Activated CD4-positive, alpha-beta T cell treated with anti-CD3 and anti-CD28 coated beads for 24 hours (primary cell): ENCODE data around the gene MFSD11.
"Not testable (repeated sequence)": the region's sequence is repeated elsewhere in the genome, so short reads cannot be mapped to it uniquely, and the experiment has no call there.

ENCODE experiments used
- DNase-seq, 2 donors: peaks; one replicate each; pipeline ENCODE4 v3.0.0-alpha.2; 2020; ENCODE audit warnings: low read depth in 2 of 2

Gene MFSD11

DNA sequence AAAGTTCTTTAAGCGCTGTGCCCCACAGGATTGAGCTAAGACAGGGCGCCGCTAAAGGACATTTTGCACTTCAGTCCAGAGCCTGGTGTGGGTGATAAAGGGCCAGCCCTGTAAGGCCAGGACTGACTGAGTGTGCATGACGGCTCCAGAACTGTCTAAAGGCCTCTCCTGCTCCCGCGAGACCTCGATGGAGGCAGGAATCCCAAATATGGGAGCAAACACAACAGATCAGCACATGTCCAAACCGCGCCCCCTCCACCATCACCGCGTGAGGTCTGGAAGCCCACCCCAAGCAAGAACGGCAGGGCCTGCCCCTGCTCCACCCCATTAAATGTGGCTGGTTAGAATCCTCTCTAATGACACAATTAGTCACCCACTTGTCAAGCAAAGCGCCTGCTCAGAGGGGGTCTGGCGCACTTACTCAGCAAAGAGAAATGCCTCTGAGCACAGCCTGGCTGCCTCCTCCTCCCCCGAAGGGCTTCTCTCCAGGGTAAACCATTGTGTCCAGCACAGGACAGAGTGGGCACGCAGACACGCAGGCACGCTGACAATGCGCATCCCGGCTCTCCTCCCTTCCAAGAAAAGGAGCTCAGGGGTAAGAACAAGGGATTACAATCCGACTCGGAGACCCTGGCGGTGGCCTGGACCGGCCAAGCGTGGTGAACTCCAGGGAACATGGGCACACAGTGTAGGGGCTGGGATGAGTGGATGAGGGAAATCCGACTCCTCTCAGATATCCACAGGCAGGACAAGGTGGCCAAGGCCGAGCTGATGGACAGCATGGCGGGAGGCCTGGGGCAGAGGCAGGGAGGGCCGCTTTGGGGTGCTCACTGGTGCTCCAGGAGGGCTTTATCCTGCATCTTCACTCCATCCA lies 28.6 kb upstream of the MFSD11 start:
- no peak for DNase-seq

DNA sequence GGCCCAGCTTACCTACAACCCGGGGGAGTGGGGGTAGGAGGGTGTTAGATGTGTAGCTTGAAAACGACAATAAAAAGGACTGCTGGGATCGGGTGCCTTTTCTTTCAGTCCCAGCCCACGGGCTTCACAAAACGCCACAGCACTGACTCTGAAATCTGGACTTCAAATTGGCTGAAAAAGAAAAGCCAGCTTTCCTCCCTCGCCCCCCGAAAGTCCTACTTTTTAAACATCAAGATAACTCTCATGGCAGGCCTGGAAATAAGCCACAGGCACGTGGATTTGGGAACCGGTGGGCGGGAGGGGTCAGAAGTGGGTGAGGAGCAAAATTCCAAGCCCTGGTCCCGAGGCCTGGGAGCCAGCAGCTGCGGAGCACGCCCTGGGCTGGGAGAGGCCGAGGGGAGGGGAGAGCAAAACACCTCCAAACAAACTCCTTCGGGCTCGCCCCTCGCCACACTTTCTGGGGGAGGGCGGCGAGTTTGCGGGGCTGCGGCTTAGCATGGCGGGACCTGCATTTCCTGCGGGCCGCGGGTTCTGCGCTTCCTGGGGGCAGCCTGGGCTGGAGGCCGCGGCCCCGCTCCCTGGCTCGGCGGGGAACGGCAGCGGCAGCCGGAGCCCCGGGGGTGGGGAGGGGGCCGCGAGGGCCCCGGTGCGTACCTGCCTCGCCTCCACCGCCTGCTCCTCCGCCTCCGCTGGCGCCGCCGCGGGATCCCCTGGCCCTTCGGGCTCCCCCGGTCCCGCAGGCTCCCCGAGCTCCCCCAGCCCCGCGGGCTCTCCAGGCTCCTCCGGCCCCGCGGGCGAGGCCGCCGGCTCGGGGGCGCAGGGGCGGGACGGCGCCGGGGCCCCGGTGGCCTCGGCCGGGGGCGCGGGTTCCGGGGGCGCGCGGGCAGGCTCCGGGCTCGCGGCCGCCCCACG lies 27.7 kb upstream of the MFSD11 start:
- not testable (repeated sequence) for DNase-seq

DNA sequence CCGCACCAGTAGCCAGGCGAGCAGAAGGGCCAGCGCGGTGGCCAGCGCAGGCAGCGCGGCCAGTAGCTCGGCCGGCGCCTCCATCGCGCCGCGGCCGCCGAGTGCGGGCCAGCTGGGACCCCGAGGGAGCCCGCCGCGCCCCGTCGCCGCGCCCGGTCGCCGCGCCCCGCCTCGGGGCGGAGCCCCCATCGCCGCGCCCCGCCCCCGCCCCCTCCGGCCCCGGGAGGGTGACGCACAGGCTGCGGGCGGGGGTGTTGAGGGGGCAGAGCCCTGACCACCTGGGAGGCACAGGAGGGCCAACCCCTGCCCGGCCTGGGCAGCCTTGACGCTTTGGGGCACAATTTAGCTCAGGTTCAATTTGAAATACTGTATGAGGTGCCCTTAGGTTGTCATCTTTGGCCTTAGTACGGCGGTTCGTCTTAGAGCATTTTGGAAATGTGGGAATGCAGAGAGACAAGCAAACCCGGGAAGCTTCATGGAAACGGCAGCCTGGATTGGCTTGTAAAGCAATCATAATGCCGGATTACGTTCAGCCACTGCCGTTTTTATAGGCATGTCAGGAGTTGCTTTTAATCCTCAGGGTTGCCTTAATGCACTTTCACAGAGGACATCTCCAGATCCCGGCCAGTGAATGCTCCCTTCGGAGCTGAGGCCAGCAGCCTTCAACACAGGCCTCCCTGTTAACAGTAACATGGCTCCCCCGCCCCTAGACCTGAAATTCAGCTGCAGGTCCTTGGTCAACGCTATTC lies 26.9 kb upstream of the MFSD11 start, which contains the start of gene MXRA7:
MXRA7 (minus strand) TSS at position 103 of the 749 bp plus-strand sequence; CDS start at position 84, 19 bp downstream.
- DNase-seq: no peak

DNA sequence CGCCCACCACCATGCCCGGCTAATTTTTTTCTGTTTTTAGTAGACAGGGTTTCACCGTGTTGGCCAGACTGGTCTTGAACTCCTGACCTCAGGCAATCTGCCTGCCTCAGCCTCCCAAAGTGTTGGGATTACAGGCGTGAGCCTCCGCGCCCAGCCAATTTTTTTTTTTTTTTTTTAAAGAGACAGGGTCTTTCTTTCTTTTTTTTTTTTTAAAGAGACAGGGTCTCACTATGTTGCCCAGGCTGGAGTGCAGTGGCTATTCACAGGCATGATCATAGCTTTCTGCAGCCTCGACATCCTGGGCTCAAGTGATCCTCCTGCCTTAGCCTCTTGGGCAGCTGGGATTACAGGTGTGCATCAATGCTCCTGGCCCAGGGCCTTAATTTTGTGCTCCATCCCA lies 25.6 kb upstream of the MFSD11 start:
- not testable (repeated sequence) for DNase-seq

DNA sequence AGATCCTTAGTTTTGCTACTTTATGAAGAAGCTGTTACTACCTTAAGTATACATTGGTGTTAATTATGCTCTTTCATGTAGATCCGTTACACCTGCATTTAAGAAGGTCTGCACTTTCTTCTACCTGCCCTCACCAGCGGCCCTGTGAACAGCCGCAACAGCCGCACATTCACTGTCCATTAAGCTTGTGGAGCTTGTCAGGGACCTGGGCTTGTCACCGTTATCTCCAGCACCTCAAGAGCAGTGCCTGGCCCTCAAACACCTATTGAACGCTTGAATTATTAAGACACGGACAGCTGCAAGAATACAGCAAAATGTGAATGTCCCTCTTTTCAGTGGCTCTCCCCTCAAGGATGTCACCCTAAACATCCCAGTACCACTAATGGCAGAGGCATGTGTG lies 24.2 kb upstream of the MFSD11 start:
- no peak for DNase-seq

DNA sequence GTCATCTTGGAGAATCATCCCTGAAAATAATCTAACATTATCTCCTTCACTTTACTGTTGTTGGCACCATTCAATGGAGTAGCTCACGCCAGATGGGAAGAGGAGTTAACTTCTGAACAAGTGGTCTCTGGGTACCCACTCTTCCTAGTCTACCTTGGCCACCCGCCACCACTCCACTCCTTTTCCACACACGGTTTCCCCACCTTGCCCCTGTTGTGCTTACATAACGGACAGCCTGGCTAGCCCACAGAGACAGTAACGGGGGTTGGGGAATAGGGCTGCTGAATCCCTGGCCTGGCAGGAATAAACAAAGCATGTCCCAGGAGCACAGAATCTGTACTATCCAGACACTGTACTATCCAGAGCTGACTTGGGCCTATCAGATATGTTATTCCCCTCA lies 23.6 kb upstream of the MFSD11 start:
- no peak for DNase-seq

DNA sequence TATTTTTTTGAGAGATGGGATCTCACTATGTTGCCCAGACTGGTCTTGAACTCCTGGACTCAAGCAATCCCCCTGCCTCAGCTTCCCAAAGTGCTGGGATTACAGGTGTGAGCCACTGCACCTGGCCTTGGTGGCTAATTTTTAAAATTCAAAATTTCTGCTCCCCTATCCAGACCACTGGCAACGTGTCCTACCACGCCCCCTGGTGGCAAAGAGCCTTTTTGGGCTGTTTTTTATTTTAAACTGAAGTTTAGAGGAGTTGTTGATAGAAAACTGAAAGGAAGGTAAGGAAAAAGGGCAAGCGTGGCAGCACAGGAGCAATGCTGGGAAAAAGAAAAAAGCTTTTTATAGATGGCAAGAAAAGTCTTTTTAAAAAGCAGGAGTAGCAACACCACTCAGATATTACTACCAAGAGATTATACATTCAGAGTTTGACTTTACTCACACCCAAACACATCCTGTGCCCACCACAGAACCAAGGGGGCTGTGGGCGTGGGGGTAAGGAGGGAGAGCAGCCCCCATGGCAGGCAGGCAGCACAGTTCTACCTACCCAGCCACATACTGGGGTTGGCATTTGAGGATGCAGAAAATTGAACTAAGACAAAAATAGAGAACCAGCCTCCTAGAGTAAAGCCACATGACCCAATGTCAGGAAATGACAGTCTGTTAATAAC lies 23.0 kb upstream of the MFSD11 start:
- peak; percentile 72 to 77 for DNase-seq

DNA sequence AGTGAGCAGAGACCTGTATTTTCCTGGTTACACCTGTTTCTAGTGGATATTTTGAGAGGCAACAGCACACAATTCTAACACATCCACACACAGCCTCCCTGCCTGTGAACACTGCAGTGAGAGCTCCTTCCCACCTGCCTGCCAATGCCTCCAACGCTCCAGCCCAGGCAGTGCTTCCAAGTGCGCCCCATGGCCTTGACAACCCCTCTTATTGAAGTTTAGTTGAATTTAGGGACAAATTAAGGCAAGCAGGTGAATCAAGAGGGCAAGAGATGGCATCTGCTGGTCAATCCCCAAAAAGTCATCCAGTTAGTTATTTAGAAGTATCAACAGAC lies 22.5 kb upstream of the MFSD11 start:
- no peak for DNase-seq

DNA sequence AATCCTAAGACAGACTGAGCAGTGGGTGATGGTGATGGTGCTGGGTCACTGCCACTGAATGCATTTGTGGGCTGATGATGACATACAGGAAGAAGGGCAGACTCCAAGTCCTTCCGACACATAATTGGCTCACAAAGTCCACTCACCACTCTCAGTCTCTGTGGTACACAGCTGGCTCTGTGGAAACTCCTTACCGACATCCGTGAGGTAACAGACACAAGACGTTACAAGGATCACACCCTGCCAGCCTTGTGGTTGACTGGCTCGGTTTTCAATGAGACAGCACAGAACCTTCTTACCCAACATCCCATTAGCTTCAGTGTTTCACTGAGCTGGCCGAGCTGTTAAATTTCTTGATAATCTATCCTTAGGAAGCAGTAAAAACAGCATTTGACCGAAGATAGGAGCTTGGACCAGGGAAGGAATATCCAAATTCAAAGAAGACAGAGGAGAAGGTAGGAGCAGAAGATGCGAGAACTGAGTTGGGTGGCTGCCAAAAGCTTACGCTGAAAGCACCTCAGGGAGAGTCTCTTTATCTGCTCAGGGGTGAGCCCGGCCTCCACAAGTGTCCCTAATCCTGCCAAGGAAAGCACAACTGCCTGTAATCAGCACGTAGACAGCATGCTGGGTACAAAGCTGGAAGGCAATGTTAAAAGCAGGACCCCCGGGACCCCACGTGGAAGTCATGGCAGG lies 21.6 kb upstream of the MFSD11 start:
- no peak for DNase-seq

DNA sequence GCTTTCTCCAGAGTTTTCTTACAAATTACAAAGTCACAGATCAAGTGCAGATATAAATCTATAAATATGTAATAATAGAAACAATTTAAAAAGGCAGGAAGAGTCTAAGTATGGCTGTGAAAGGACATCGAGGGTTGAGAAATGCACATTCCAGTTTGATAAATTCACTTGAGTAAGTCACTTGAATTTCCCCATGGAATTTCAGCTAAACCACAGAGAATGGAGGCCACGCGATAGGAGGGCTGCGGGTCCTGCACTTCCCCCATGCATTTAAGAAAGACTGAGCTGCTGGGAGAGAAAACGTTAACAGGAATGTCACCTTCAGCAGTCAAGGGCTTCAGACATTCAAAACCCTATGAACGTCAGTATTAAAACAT lies 21.1 kb upstream of the MFSD11 start:
- no peak for DNase-seq

DNA sequence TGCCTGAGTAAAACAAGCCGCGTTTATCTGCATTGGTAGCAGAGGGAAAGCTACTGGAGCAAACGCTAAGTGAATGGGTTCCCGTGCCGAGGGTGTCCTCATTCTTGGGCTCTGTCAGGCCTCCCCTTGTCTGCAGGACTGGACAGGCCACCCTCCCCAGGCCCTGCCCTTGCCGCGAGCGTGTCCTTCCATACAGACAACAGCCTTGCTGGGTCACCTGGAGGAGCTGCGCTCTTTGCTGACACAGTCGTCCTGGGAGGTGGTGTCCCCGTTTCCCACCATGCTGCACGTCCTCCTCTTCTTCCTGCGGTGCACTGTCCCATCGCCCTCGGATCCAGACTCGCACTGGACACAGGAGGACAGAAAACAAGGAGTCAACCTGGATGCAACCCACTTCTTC lies 19.4 kb upstream of the MFSD11 start:
- no peak for DNase-seq

DNA sequence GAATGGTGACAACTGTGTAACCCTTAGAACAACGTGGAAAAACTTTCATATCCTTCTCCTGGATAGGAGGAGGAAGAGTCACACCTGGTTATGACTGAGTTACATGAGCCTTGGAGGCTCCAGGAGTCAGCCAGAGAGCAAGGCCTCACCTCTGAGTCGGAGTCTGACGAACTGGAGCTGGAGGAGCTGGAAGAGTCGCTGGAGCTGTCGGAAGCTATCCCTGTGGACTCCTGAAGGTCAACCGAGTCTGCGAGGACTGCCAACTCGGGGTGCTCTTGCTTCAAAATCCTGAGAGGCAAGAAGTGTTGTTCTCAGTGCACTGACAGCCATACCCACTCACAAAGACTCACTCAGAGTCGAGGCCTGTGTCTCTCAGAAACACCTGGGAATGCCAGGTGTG lies 17.7 kb upstream of the MFSD11 start:
- DNase-seq: no peak

DNA sequence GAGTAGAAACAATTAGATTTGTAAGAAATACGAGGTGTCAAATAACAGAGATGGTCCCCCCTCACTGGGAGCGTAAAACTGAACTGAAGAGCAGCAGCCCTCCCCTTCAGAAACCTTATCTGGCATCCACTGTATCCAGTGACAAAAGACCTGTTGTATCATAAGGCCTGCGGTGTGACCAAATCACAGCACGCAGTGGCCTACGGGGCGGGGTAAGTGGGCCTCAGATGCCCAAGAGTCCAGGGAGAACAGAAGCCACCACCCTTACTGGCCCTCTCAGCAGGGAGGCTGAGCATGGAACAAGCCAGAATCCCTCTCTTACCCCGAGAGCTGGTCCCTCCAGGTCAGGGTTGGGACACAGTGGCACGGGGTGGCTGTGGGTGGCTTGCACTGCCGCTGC lies 17.0 kb upstream of the MFSD11 start:
- no peak for DNase-seq

DNA sequence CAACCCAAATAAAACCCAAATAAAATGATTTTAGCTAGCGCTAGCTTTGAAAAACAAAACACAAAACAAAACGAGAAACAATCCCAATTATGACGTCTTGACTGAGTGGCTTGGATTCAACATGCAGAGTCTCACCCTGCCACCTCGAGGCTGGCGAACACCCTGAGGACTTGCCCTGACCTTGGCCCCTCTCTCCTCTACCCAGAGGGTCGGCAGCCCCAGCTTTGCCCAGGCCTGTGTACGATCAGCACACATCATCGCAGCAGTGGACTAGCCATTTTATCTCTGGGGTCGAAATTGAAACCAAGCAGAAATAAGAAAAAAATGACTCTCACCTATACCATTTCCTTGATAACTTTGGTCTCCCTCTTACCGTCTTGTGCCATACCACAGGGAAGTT lies 16.5 kb upstream of the MFSD11 start:
- no peak for DNase-seq

DNA sequence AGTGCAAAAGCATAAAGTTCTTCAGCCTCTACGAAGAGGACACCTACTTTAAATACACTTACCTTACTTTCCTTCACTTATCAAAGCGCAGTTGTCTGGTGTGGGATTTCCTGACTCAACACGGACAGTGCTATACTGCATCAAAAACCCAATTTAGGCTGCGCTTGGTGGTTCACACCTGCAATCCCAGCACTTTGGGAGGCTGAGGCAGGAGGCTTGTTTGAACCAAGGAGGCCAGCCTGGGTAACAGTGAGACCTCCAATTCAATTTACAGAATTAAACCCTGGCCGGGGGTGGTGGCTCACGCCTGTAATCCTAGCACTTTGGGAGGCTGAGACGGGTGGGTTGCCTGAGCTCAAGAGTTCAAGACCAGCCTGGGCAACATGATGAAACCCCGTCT lies 15.6 kb upstream of the MFSD11 start:
- DNase-seq: no peak

DNA sequence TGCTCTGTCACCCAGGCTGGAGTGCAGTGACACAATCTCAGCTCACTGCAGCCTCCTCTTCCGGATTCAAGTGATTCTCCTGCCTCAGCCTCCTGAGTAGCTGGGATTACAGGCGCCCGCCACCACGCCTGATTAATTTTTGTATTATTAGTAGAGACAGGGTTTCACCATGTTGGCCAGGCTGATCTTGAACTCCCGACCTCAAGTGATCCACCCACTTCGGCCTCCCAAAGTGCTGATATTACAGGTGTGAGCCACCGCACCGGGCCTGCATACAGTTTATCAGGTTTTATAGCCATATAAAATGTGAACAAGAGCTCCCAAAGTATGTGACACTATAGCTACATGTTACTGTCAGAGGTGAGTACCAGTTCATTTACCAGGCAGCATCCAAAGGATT lies 14.9 kb upstream of the MFSD11 start:
- not testable (repeated sequence) for DNase-seq

DNA sequence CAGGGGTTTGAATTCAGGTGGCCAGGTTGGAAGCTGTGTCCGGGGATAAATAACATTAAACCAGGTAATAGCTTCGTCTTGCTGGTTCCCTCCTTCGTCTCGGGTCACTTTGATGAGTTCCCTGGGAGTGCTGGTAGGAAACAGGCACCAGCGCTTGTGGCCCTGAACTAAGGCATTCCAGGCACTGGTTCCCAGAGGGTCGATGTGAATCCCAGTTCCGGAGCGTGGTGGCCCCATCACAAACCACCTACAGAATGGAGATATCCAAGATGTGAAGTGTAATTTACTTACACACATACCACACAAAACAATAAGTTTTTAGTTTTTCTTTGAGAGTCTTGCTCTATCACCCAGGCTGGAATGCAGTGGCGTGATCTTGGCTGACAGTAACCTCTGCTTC lies 14.1 kb upstream of the MFSD11 start:
- no peak for DNase-seq

DNA sequence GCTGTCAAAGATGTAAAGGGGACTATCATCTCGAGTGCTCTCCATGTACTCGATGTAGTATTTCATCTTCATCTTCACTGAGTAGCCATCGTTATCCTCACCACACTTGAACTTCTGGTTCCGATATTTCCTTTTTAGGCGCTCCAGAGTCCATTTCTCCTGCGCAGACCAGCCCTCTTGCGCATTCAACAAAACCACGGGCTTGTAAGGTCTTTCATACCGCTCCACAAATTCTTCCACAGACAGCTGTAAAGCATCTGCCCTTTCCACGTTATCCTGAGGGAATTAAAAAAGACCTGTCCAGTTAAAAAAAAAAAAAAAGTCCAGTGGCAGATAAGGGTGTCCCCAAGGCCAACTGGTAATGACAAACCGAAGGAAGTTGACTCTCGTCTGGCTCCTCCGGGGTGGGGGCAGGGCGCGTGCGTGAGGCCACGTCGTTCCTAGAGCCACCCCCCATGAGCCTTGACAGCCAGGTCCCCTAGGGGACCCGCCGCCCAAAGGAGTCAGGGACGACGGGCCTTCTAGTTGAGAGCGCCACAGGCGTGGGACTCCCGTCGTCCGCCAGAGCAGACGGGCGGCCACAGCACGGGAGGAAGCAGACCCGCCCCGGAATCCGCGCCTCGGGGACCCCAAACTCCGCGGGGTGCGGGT lies 12.2 kb upstream of the MFSD11 start:
- peak; percentile 65 to 66 for DNase-seq

DNA sequence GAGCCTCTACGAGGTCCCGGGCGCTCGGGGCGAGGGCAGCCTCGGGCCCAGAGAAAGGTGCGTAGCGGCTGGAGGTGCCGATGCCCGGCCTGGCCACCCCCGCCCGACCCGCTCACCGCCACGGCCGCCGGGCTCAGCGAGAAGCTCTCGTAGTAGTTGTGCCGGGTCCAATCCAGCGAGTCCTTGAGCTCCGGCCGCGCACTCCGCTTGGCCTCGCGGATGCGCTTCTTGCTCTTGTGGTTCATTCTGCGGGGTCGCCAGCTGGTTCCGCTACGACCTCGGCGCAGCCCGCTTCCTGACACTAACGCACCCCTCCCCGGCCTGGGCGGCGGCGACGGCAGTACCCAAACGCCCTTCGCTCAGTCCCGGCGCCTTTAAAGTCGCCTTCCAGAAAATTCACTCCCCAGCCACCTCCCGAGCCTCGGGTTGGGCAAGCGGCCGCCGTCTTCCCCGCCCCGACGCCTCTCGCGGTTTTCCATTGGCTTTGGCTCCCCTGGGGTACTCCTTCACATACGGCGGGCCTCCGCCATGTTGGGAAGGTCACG lies 11.6 kb upstream of the MFSD11 start, which contains the start of gene JMJD6:
JMJD6 (minus strand) TSS at position 376 of the 545 bp plus-strand sequence; CDS start at position 245, 131 bp downstream.
- peak; percentile 90 for DNase-seq
